Brain microvascular endothelial cell (primary cell): Measurements from ENCODE around the gene TTC34.
"Not testable (repeated sequence)": the region's sequence is repeated elsewhere in the genome, so short reads cannot be mapped to it uniquely, and the experiment has no call there.

Experiments used
- DNase-seq: peaks from one replicate; pipeline ENCODE4 v3.0.0-alpha.2; 2020
- H3K27ac ChIP-seq: fragments of 250-450 bp; sonication (Bioruptor Pico); 2 replicates; pipeline ENCODE4 v1.5.1; 2020; ENCODE audit warnings: mild to moderate bottlenecking, moderate library complexity
- H3K27me3 ChIP-seq: fragments of 250-450 bp; sonication (Bioruptor Pico); replicated peaks from 2 replicates; pipeline ENCODE4 v1.5.1; 2020; ENCODE audit warnings: mild to moderate bottlenecking
- H3K36me3 ChIP-seq: fragments of 250-450 bp; sonication (Bioruptor Pico); replicated peaks from 2 replicates; pipeline ENCODE4 v1.5.1; 2020; ENCODE audit warnings: mild to moderate bottlenecking
- H3K4me3 ChIP-seq: 2 replicates; pipeline ENCODE4 v1.5.1; 2011; ENCODE audit warnings: low read depth, mild to moderate bottlenecking, control low read depth, low read length, moderate library complexity
- in situ Hi-C: cut with HindIII; loops from 2 replicates; pipeline ENCODE4 v1.10.0; 2017; ENCODE audit warnings: low sequenced_read_pairs, low pct_ligation_motif_present

Gene TTC34

DNA sequence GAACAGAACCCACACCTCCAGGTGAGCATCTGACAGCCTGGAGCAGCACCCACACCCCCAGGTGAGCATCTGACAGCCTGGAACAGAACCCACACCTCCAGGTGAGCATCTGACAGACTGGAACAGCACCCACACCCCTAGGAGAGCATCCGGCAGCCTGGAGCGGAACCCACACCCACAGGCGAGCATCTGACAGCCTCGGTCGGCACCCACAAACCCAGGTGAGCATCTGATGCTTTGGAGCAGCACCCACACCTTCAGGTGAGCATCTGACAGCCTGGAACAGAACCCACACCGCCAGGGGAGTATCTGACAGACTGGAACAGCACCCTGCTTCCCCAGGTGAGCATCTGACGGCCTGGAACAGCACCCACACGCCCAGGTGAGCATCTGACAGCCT is 52.9 kb downstream of the TTC34 start:
- H3K27me3 ChIP-seq, H3K36me3 ChIP-seq, H3K4me3 ChIP-seq, H3K27ac ChIP-seq, DNase-seq, in situ Hi-C loops: not testable (repeated sequence)

DNA sequence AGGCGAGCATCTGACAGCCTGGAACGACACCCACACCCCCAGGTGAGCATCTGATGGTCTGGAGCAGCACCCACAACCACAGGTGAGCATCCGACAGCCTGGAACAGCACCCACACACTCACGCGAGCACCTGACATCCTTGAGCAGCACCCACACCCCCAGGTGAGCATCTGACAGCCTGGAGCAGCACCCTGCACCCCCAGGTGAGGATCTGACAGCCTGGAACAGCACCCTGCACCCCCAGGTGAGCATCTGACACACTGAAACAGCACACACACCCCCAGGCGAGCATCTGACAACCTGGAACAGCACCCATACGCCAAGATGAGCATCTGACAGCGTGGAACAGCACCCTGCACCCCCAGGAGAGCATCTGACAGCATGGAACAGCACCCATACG is 106.7 kb downstream of the TTC34 start:
- in situ Hi-C loops, H3K27me3 ChIP-seq: not testable (repeated sequence)

DNA sequence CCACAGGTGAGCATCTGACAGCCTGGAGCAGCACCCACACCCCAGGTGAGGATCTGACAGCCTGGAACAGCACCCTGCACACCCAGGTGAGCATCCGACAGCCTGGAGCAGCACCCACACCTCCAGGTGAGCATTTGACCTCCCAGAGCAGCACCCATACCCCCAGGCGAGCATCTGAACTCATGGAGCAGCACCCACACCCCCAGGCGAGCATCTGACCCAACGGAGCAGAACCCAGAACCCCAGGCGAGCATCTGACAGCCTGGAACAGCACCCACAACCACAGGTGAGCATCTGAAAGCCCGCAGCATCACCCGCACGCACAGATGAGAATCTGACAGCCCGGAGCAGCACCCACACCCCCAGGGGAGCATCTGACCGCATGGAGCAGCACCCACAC is 111.3 kb downstream of the TTC34 start:
- H3K27ac ChIP-seq, H3K27me3 ChIP-seq, H3K36me3 ChIP-seq, H3K4me3 ChIP-seq, DNase-seq, in situ Hi-C loops: not testable (repeated sequence)

More for the DNA sequence above, 106.7 kb downstream of the TTC34 start:
- DNase-seq, H3K36me3 ChIP-seq, H3K4me3 ChIP-seq, H3K27ac ChIP-seq: not testable (repeated sequence)

DNA sequence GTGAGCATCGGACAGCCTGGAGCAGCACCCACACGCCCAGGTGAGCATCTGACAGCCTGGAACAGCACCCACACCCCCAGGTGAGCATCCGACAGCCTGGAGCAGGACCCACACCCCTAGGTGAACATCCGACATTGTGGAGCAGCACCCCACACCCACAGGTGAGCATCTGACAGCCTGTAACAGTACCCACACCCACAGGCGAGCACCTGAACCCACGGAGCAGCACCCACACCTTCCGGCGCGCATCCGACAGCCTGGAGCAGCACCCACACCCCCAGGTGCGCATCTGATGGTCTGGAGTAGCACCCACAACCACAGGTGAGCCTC is 113.2 kb downstream of the TTC34 start:
- DNase-seq, in situ Hi-C loops, H3K27me3 ChIP-seq, H3K36me3 ChIP-seq, H3K4me3 ChIP-seq, H3K27ac ChIP-seq: not testable (repeated sequence)

DNA sequence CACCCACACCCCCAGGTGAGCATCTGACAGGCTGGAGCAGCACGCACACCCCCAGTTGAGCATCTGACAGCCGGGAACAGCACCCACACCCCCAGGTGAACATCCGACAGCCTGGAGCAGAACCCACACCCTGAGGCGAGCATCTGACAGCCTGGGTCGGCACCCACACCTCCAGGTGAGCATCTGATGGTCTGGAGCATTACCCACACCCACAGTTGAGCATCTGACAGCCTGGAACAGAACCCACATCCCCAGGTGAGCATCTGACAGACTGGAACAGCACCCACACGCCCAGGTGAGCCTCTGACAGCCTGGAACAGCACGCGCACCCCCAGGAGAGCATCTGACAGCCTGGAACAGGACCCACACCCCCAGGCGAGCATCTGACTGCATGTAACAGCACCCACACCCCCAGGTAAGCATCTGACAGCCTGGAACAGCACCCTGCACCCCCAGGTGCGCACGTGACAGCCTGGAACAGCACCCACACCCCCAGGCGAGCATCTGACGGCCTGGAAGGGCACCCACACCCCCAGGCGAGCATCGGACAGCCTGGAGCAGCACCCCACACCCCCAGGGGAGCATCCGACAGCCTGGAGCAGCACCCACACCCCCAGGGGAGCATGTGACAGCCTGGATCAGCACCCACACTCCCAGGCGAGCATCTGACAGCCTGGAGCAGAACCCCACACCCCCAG is 113.7 kb downstream of the TTC34 start:
- H3K36me3 ChIP-seq, H3K4me3 ChIP-seq, H3K27me3 ChIP-seq, DNase-seq, H3K27ac ChIP-seq, in situ Hi-C loops: not testable (repeated sequence)

DNA sequence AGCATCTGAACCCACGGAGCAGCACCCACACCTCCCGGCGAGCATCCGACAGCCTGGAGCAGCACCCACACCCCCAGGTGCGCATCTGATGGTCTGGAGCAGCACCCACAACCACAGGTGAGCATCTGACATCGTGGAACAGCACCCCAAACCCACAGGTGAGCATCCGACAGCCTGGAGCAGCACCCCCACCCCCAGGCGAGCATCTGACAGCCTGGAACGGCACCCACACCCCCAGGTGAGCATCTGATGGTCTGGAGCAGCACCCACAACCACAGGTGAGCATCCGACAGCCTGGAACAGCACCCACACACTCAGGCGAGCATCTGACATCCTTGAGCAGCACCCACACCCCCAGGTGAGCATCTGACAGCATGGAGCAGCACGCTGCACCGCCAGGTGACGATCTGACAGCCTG is 114.3 kb downstream of the TTC34 start:
- H3K27me3 ChIP-seq, in situ Hi-C loops, DNase-seq, H3K36me3 ChIP-seq, H3K4me3 ChIP-seq, H3K27ac ChIP-seq: not testable (repeated sequence)

DNA sequence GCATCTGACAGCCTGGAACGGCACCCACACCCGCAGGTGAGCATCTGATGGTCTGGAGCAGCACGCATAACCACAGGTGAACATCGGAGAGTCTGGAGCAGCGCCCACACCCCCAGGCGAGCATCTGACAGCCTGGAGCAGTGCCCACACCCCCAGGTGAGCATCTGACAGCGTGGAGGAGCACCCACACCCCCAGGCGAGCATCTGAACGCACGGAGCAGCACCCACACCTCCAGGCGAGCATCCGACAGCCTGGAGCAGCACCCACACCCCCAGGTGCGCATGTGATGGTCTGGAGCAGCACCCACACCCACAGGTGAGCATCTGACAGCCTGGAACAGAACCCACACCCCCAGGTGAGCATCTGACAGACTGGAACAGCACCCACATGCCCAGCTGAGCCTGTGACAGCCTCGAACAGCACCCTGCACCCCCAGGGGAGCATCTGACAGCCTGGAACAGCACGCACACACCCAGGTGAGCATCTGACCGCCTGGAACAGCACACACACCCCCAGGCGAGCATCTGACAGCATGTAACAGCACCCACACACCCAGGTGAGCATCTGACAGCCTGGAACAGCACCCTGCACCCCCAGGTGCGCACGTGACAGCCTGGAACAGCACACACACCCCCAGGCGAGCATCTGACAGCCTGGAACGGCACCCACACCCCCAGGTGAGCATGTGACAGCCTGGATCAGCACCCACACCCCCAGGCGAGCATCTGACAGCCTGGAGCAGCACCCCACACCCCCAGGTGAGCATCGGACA is 115.2 kb downstream of the TTC34 start:
- in situ Hi-C loops, H3K27me3 ChIP-seq, H3K36me3 ChIP-seq, H3K4me3 ChIP-seq, DNase-seq, H3K27ac ChIP-seq: not testable (repeated sequence)

DNA sequence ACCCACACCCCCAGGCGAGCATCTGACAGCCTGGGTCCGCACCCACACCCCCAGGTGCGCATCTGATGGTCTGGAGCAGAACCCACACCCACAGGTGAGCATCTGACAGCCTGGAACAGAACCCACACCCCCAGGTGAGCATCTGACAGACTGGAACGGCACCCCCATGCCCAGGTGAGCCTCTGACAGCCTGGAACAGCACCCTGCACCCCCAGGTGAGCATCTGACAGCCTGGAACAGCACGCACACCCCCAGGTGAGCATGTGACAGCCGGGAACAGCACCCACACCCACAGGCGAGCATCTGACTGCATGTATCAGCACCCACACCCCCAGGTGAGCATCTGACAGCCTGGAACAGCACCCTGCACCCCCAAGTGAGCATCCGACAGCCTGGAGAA is 115.8 kb downstream of the TTC34 start:
- H3K27me3 ChIP-seq, H3K36me3 ChIP-seq, H3K4me3 ChIP-seq, H3K27ac ChIP-seq, in situ Hi-C loops, DNase-seq: not testable (repeated sequence)

DNA sequence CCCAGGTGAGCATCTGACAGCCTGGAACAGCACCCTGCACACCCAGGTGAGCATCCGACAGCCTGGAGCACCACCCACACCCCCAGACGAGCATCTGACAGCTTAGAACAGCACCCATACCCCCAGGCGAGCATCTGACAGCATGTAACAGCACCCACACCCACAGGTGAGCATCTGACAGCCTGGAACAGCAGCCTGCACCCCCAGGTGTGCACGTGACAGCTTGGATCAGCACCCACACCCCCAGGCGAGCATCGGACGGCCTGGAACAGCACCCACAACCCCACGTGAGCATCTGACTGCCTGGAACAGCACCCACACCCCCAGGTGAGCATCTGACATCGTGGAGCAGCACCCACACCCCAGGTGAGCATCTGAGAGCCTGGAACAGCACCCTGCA is 116.6 kb downstream of the TTC34 start:
- in situ Hi-C loops, H3K27me3 ChIP-seq, H3K4me3 ChIP-seq: not testable (repeated sequence)

DNA sequence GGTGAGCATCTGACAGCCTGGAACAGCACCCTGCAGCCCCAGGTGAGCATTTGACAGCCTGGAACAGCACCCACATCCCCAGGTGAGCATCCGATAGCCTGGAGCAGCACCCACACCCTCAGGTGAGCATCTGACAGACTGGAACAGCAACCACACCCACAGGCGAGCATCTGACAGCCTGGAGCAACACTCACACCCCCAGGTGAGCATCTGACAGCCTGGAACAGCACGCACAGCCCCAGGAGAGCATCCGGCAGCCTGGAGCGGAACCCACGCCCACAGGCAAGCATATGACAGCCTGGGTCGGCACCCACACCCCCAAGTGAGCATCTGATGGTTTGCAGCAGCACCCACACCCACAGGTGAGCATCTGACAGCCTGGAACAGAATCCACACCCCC is 117.5 kb downstream of the TTC34 start:
- H3K36me3 ChIP-seq, H3K27ac ChIP-seq, in situ Hi-C loops, DNase-seq, H3K27me3 ChIP-seq, H3K4me3 ChIP-seq: not testable (repeated sequence)

More for the DNA sequence above, 116.6 kb downstream of the TTC34 start:
- not testable (repeated sequence) for DNase-seq, H3K27ac ChIP-seq, H3K36me3 ChIP-seq

DNA sequence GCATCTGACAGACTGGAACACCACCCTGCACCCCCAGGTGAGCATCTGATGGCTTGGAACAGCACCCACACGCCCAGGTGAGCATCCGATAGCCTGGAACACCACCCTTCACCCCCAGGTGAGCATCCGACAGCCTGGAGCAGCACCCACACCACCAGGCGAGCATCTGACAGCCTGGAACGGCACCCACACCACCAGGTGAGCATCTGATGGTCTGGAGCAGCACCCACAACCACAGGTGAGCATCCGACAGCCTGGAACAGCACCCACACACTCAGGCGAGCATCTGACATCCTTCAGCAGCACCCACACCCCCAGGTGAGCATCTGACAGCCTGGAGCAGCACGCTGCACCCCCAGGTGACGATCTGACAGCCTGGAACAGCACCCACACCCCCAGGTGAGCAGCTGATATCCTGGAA is 118.2 kb downstream of the TTC34 start:
- H3K36me3 ChIP-seq, in situ Hi-C loops, H3K27ac ChIP-seq, DNase-seq, H3K27me3 ChIP-seq, H3K4me3 ChIP-seq: not testable (repeated sequence)

DNA sequence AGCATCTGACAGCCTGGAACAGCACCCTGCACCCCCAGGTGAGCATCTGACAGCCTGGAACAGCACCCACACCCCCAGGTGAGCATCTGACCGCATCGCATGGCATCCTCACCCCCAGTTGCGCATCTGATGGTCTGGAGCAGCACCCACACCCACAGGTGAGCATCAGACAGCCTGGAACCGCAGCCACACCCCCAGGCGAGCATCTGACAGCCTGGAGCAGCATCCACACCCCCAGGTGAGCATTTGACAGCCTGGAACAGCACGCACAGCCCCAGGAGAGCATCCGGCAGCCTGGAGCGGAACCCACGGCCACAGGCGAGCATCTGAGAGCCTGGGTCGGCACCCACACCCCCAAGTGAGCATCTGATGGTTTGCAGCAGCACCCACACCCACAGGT is 118.6 kb downstream of the TTC34 start:
- H3K27me3 ChIP-seq, DNase-seq: not testable (repeated sequence)

DNA sequence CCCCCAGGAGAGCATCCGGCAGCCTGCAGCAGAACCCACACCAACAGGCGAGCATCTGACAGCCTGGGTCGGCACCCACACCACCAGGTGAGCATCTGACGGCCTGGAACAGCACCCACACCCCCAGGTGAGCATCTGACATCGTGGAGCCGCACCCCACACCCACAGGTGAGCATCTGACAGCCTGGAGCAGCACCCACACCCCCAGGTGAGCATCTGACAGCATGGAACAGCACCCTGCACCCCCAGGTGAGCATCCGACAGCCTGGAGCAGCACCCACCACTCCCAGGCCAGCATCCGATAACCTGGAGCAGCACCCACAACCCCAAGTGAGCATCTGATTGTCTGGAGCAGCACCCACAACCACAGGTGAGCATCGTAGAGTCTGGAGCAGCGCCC is 124.8 kb downstream of the TTC34 start:
- H3K36me3 ChIP-seq, H3K27ac ChIP-seq, H3K27me3 ChIP-seq, in situ Hi-C loops, H3K4me3 ChIP-seq, DNase-seq: not testable (repeated sequence)

More for the DNA sequence above, 118.6 kb downstream of the TTC34 start:
- H3K27ac ChIP-seq, H3K4me3 ChIP-seq, H3K36me3 ChIP-seq, in situ Hi-C loops: not testable (repeated sequence)

DNA sequence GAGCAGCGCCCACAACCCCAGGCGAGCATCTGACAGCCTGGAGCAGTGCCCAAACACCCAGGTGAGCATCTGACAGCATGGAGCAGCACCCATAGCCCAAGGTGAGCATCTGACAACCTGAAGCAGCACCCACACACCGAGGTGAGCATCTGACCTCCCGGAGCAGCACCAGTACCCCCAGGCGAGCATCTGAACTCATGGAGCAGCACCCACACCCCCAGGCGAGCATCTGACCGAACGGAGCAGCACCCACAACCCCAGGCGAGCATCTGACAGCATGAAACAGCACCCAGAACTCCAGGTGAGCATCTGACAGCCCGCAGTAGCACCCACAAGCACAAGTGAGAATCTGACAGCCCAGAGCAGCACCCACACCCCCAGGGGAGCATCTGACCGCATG is 129.8 kb downstream of the TTC34 start:
- H3K27ac ChIP-seq, in situ Hi-C loops, H3K4me3 ChIP-seq, DNase-seq, H3K27me3 ChIP-seq, H3K36me3 ChIP-seq: not testable (repeated sequence)

DNA sequence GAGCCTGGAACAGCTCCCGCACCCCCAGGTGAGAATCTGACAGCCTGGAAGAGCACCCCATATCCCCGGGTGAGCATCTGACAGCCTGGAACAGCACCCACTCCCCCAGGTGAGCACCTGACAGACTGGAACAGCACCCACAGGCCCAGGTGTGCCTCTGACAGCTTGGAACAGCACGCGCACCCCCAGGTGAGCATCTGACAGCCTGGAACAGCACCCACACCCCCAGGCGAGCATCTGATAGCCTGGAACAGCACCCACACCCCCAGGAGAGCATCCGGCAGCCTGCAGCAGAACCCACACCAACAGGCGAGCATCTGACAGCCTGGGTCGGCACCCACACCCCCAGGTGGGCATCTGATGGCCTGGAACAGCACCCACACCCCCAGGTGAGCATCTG is 141.7 kb downstream of the TTC34 start:
- H3K27ac ChIP-seq, H3K4me3 ChIP-seq, H3K36me3 ChIP-seq, in situ Hi-C loops, DNase-seq, H3K27me3 ChIP-seq: not testable (repeated sequence)
